GM21737 (cell line): ENCODE measurements around the gene DGKD.

Source experiments
- ATAC-seq: cut with Tn5 transposase; IDR thresholded peaks from one replicate; pipeline ENCODE4 v1.9.1; 2021; ENCODE audit warnings: mild to moderate bottlenecking, moderate library complexity; ENCODE audit not compliant: unreplicated experiment

The DGKD gene

GRCh38 chr2:233455491-233455890, 101.2 kb downstream of the DGKD start:
- ATAC-seq: no peak

- no peak for ATAC-seq
These were observed 101.8 kb downstream of the DGKD start for GRCh38 chr2:233456111-233456510.

GRCh38 chr2:233456934-233457333, 102.6 kb downstream of the DGKD start:
- no peak for ATAC-seq

- ATAC-seq: no peak
These were observed 103.1 kb downstream of the DGKD start for GRCh38 chr2:233457356-233457755.

- no peak for ATAC-seq
These were observed 103.8 kb downstream of the DGKD start for GRCh38 chr2:233458031-233458610.

GRCh38 chr2:233458826-233459225, 104.5 kb downstream of the DGKD start:
- no peak for ATAC-seq

GRCh38 chr2:233459426-233459825, 105.1 kb downstream of the DGKD start:
- no peak for ATAC-seq

GRCh38 chr2:233460726-233461441, 106.6 kb downstream of the DGKD start:
- ATAC-seq: no peak

GRCh38 chr2:233461481-233461891, 107.2 kb downstream of the DGKD start:
- no peak for ATAC-seq

- no peak for ATAC-seq
These were observed 108.0 kb downstream of the DGKD start for GRCh38 chr2:233462202-233462785.

- no peak for ATAC-seq
These were observed 108.7 kb downstream of the DGKD start for GRCh38 chr2:233462826-233463470.

GRCh38 chr2:233463586-233463985, 109.3 kb downstream of the DGKD start:
- no peak for ATAC-seq

GRCh38 chr2:233464056-233464455, 109.8 kb downstream of the DGKD start:
- no peak for ATAC-seq

- ATAC-seq: no peak
These were observed 110.4 kb downstream of the DGKD start for GRCh38 chr2:233464531-233465240.

GRCh38 chr2:233466991-233467603, 112.8 kb downstream of the DGKD start:
- ATAC-seq: no peak

- ATAC-seq: no peak
These were observed 113.9 kb downstream of the DGKD start for GRCh38 chr2:233468047-233468740.

- no peak for ATAC-seq
These were observed 114.4 kb downstream of the DGKD start for GRCh38 chr2:233468741-233469110.

- ATAC-seq: no peak
These were observed 115.1 kb downstream of the DGKD start for GRCh38 chr2:233469261-233470010.

- no peak for ATAC-seq
These were observed 115.9 kb downstream of the DGKD start for GRCh38 chr2:233470011-233470687.
